H1 (cell line): ENCODE data around the gene CAPN7. TPM values are rescaled to one million over a fixed set of nuclear protein-coding genes. Genes with fewer than 3 reads are reported as not detected.

Experiments
- CTCF ChIA-PET: fragments of 300-600 bp; sonication (Branson Sonifier 250); formaldehyde crosslinking; loops from one replicate; lab custom pipeline; 2021; ENCODE audit not compliant: partially characterized antibody; lab: Charles Lee
- POLR2A ChIA-PET: fragments of 300-600 bp; sonication (Branson Sonifier 250); formaldehyde crosslinking; loops from one replicate; lab custom pipeline; 2021; ENCODE audit warnings: inconsistent platforms; ENCODE audit not compliant: partially characterized antibody; lab: Charles Lee
- DNase-seq, 2 experiments: peaks; one replicate each; pipeline versions ENCODE4 v3.0.0 to v3.0.0-alpha.2; 2010 to 2022; ENCODE audit warnings: low spot score in 2 of 2, low read depth in 1 of 2, mixed read lengths in 1 of 2
- FAIRE-seq: peaks from 2 replicates; lab custom pipeline; 2011; peaks lifted over from hg19 to GRCh38; lab: Jason Lieb, UNC
- H2AFZ ChIP-seq: 2 replicates; pipeline ENCODE4 v1.8.1; 2012; ENCODE audit warnings: low read length, inconsistent platforms
- H2AK5ac ChIP-seq: 2 replicates; pipeline ENCODE4 v1.6.1; 2013; ENCODE audit warnings: low read depth, low read length
- H2BK120ac ChIP-seq: replicated peaks from 2 replicates; pipeline ENCODE3; 2013; ENCODE audit warnings: low read depth, low read length, inconsistent platforms
- H2BK12ac ChIP-seq: 2 replicates; pipeline ENCODE4 v1.6.1; 2013; ENCODE audit warnings: low read depth, low read length
- H2BK15ac ChIP-seq: 2 replicates; pipeline ENCODE4 v1.6.1; 2013; ENCODE audit warnings: low read length
- H2BK20ac ChIP-seq: 2 replicates; pipeline ENCODE4 v1.6.1; 2013; ENCODE audit warnings: low read length
- H2BK5ac ChIP-seq: 2 replicates; pipeline ENCODE4 v1.6.1; 2013; ENCODE audit warnings: low read depth, low read length
- H3K14ac ChIP-seq: 2 replicates; pipeline ENCODE4 v1.6.1; 2013; ENCODE audit warnings: inconsistent platforms; ENCODE audit not compliant: insufficient read length
- H3K18ac ChIP-seq: 2 replicates; pipeline ENCODE4 v1.6.1; 2013; ENCODE audit warnings: low read length; ENCODE audit errors: extremely low read depth
- H3K23ac ChIP-seq: 2 replicates; pipeline ENCODE4 v1.6.1; 2013; ENCODE audit warnings: inconsistent platforms; ENCODE audit not compliant: insufficient read length
- H3K23me2 ChIP-seq: 2 replicates; pipeline ENCODE4 v1.6.1; 2013; ENCODE audit warnings: low read depth, low read length
- H3K27ac ChIP-seq: 2 replicates; pipeline ENCODE4 v1.6.1; 2011; ENCODE audit warnings: low read depth, low read length, inconsistent platforms
- H3K27me3 ChIP-seq, 4 experiments: replicated peaks in 1 of 4; 1 replicate in 1 of 4; 2 replicates in 3 of 4; pipeline versions ENCODE4 v1.6.1 to v1.8.1; 2011 to 2013; ENCODE audit warnings: low read length in 3 of 4, mild to moderate bottlenecking in 3 of 4, inconsistent platforms in 2 of 4, mixed read lengths in 2 of 4, moderate library complexity in 1 of 4; ENCODE audit not compliant: control insufficient read depth in 3 of 4, insufficient read depth in 3 of 4; ENCODE audit errors: extremely low read depth in 1 of 4
- H3K36me3 ChIP-seq, 4 experiments: 2 replicates each; pipeline versions ENCODE4 v1.6.1 to v1.8.1; 2011 to 2013; ENCODE audit warnings: mild to moderate bottlenecking in 4 of 4, low read length in 3 of 4, moderate library complexity in 2 of 4, control low read depth in 1 of 4, inconsistent platforms in 1 of 4; ENCODE audit not compliant: insufficient read depth in 4 of 4, control insufficient read depth in 2 of 4
- H3K4ac ChIP-seq: replicated peaks from 2 replicates; pipeline ENCODE3; 2013; ENCODE audit warnings: low read length, low read depth, mixed read lengths, inconsistent platforms; ENCODE audit not compliant: insufficient read length
- H3K4me1 ChIP-seq, 4 experiments: replicated peaks in 1 of 4; 1 replicate in 1 of 4; 2 replicates in 3 of 4; pipeline versions ENCODE4 v1.6.1 to v1.8.1; 2011 to 2013; ENCODE audit warnings: low read length in 3 of 4, inconsistent platforms in 2 of 4, mixed read lengths in 1 of 4; ENCODE audit not compliant: insufficient read depth in 4 of 4, control insufficient read depth in 3 of 4
- H3K4me2 ChIP-seq, 2 experiments: 2 replicates each; pipeline versions ENCODE4 v1.6.1 to v1.8.1; 2011 to 2013; ENCODE audit warnings: low read depth in 2 of 2, low read length in 2 of 2, control low read depth in 1 of 2, inconsistent platforms in 1 of 2, mild to moderate bottlenecking in 1 of 2; ENCODE audit not compliant: insufficient read depth in 1 of 2
- H3K4me3 ChIP-seq, 4 experiments: fragments of 200-600, 300-600 bp in 1 of 4; sonication (generic), shearing (Covaris generic), sonication (Bioruptor Twin) in 1 of 4; 2 replicates each; pipeline versions ENCODE4 v1.5.1 to v1.8.1; 2011 to 2016; ENCODE audit warnings: low read length in 4 of 4, low read depth in 3 of 4, control low read depth in 2 of 4, inconsistent platforms in 2 of 4, mild to moderate bottlenecking in 2 of 4, mixed read lengths in 1 of 4, moderate library complexity in 1 of 4; ENCODE audit not compliant: insufficient read depth in 2 of 4; ENCODE audit errors: extremely low read depth in 1 of 4
- H3K56ac ChIP-seq: replicated peaks from 2 replicates; pipeline ENCODE3; 2013; ENCODE audit warnings: low read depth, mild to moderate bottlenecking, mixed read lengths, low read length, inconsistent platforms; ENCODE audit not compliant: insufficient read length
- H3K79me1 ChIP-seq: 2 replicates; pipeline ENCODE4 v1.6.1; 2013; ENCODE audit warnings: low read depth, low read length, control low read depth
- H3K79me2 ChIP-seq, 2 experiments: 2 replicates each; pipeline versions ENCODE4 v1.6.1 to v1.8.1; 2012 to 2013; ENCODE audit warnings: low read length in 2 of 2, mild to moderate bottlenecking in 2 of 2, inconsistent platforms in 1 of 2; ENCODE audit not compliant: insufficient read depth in 2 of 2, control insufficient read depth in 1 of 2
- H3K9ac ChIP-seq, 4 experiments: replicated peaks in 1 of 4; 1 replicate in 1 of 4; 2 replicates in 3 of 4; pipeline versions ENCODE4 v1.6.1 to v1.8.1; 2011 to 2013; ENCODE audit warnings: low read depth in 3 of 4, low read length in 3 of 4, control low read depth in 2 of 4, mild to moderate bottlenecking in 2 of 4, moderate library complexity in 2 of 4, inconsistent platforms in 1 of 4; ENCODE audit errors: extremely low read depth in 1 of 4
- H3K9me3 ChIP-seq, 2 experiments: 2 replicates each; pipeline versions ENCODE4 v1.6.1 to v1.8.1; 2012 to 2013; ENCODE audit warnings: mild to moderate bottlenecking in 2 of 2, moderate library complexity in 2 of 2, control low read depth in 1 of 2, inconsistent platforms in 1 of 2, low read depth in 1 of 2, low read length in 1 of 2, mixed read lengths in 1 of 2; ENCODE audit not compliant: insufficient read depth in 2 of 2
- H4K20me1 ChIP-seq, 2 experiments: replicated peaks in 1 of 2; 2 replicates each; pipeline versions ENCODE3 to v1.8.1; 2011 to 2013; ENCODE audit warnings: inconsistent platforms in 2 of 2, low read length in 2 of 2, mild to moderate bottlenecking in 1 of 2; ENCODE audit not compliant: insufficient read depth in 2 of 2, control insufficient read depth in 1 of 2
- H4K5ac ChIP-seq: 2 replicates; pipeline ENCODE4 v1.6.1; 2013; ENCODE audit warnings: low read length, low read depth, mixed read lengths, inconsistent platforms; ENCODE audit not compliant: insufficient read length
- H4K8ac ChIP-seq: 2 replicates; pipeline ENCODE4 v1.8.0; 2013; ENCODE audit warnings: mild to moderate bottlenecking, moderate library complexity, low read length, inconsistent platforms; ENCODE audit not compliant: insufficient read depth; ENCODE audit errors: extremely low read depth
- H4K91ac ChIP-seq: replicated peaks from 2 replicates; pipeline ENCODE3; 2013; ENCODE audit warnings: low read length, mixed read lengths, inconsistent platforms; ENCODE audit not compliant: insufficient read length
- JUN ChIP-seq: IDR thresholded peaks from 2 replicates; pipeline ENCODE4 v1.6.1; 2011; ENCODE audit warnings: low read depth, mild to moderate bottlenecking, improper control_type of control experiment, low read length
- NANOG ChIP-seq: IDR thresholded peaks from 2 replicates; pipeline ENCODE4 v1.6.1; 2011; ENCODE audit warnings: low read length, low read depth, mild to moderate bottlenecking, inconsistent platforms; ENCODE audit not compliant: insufficient read depth, poor library complexity, severe bottlenecking
- SIN3A ChIP-seq, 2 experiments: IDR thresholded peaks in 1 of 2; conservative IDR thresholded peaks in 1 of 2; 2 replicates each; pipeline ENCODE4 v1.6.1; 2011 to 2012; ENCODE audit warnings: low read length in 2 of 2, improper control_type of control experiment in 1 of 2, low read depth in 1 of 2, mild to moderate bottlenecking in 1 of 2
- TEAD4 ChIP-seq: IDR thresholded peaks from 2 replicates; pipeline ENCODE4 v1.6.1; 2012; ENCODE audit warnings: low read depth, low read length, inconsistent platforms, mixed read lengths
- WGBS, 2 experiments: shearing (Covaris generic) in 1 of 2; methylation state at CpG; one replicate each; pipeline versions ENCODE4 v1.1.6 to v1.1.7; 2013 to 2015; ENCODE audit warnings: low lambda C conversion rate in 2 of 2, mixed read lengths in 2 of 2, inconsistent platforms in 1 of 2, low coverage in 1 of 2, missing lambda C conversion rate in 1 of 2; ENCODE audit not compliant: insufficient replicate concordance in 2 of 2, insufficient coverage in 1 of 2, insufficient read length in 1 of 2; ENCODE audit errors: extremely low coverage in 1 of 2, missing lambda C conversion rate in 1 of 2; 5-methylcytosine and 5-hydroxymethylcytosine counted together
- polyA plus RNA-seq, 7 experiments: library from polyadenylated mRNA; depleted of rRNA in 3 of 7; stranded (reverse) in 5 of 7; unstranded in 2 of 7; fragments of >200 nt in 5 of 7; fragments of 200-250 nt in 2 of 7; gene quantifications; 1 replicate in 5 of 7; 2 replicates in 1 of 7; 4 replicates in 1 of 7; pipeline versions ENCODE4 v1.2.1 to v1.2.3, GENCODE V29; 2011 to 2013; ENCODE audit warnings: missing spikeins in 2 of 7, mixed read lengths in 2 of 7
- total RNA-seq: library from RNA; stranded (reverse); fragmentation: NEBNext Ultra II Directional; extraction: Animal tissue kit (Norgen Biotek cat#: 25700); gene quantifications from 2 replicates; pipeline ENCODE4 v1.2.1, GENCODE V29; 2021
- TF ChIP-seq, protein P1 (sequence below), 3 experiments: IDR thresholded peaks; 1 replicate in 2 of 3; 2 replicates in 1 of 3; pipeline versions ENCODE4 v1.5.1 to v1.6.1; 2011; ENCODE audit warnings: low read length in 3 of 3, mild to moderate bottlenecking in 3 of 3, inconsistent platforms in 2 of 3, low read depth in 1 of 3, moderate library complexity in 1 of 3; ENCODE audit not compliant: insufficient read depth in 1 of 3; ENCODE audit errors: control extremely low read depth in 1 of 3

Gene CAPN7
- total and polyA plus RNA-seq, 2 of the 8 experiments (the other 6 are each of a cell fraction or from before 2014, with no cell fraction given), result 5.3 to 13.2 TPM

DNA sequence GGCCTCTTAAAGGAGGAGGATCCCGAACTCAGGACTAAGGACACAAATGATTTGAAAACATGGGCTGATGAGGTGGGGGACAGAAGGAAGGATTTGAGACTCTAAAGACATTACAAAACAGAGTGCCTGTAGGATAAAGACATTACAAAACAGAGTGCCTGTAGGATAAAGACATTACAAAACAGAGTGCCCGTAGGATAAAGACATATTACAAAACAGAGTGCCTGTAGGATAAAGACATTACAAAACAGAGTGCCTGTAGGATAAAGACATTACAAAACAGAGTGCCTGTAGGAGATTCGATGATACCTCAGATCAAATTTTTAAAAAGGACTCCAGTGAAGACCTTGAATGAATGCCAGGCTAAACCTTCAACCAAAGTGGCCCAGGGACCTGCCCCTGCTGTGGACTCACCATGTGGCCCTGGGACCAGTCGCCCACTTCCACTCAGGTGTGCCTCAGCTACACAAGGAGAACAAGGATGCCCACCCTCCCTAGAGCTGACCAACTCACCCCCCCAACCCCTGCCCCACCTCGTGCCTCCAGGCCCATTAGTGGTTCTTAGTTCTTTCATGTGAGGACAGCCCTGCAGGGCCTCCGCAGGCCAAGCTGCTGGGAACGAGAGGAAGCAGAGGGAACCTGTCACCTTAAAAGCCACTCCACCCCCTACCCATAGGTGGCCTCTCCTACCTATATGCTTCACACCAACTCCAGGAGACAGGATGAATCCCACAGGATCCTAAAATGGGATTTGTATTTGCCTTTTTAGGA is 66.6 kb downstream of the CAPN7 start:
- Histone ChIP-seq H3K4me2 (no peak overlapping the region), H4K5ac (no peak overlapping the region), H3K23ac (no peak overlapping the region), H3K9ac (no peak overlapping the region), H2BK20ac (no peak overlapping the region), H3K27me3 (no peaks in the 10 kb centered on the region), H3K79me1 (no peaks in the 10 kb centered on the region; the same call in 1 of the 2 replicates), H4K91ac (no peak overlapping the region), H2BK12ac (no peak overlapping the region), H3K9me3 (no peaks in the 10 kb centered on the region), H3K23me2 (no peaks in the 10 kb centered on the region), H3K79me2 (no peaks in the 10 kb centered on the region), H3K18ac (no peak overlapping the region), H4K8ac (no peak overlapping the region), H2BK5ac (no peak overlapping the region), H2BK15ac (no peak overlapping the region), H3K56ac (no peak overlapping the region), H2AFZ (no peak overlapping the region), H3K36me3 (no peaks in the 10 kb centered on the region), H3K14ac (no peak overlapping the region), H3K4me3 (no peak overlapping the region), H2BK120ac (no peak overlapping the region), H2AK5ac (no peak overlapping the region), H4K20me1 (peaks cover 2 to 3% of the 10 kb centered on the region in 2 experiments), H3K4ac (no peak overlapping the region), H3K4me1 (peaks cover 0 to 3% (median 0%) of the 10 kb centered on the region in 4 experiments; a peak in 2 of 7 replicates), H3K27ac (no peak overlapping the region; the same call in 1 of the 2 replicates)
- no peak for FAIRE-seq
- CTCF ChIA-PET, result interaction anchor here (0.6 to 15.5 kb wide), 11 partner anchors 11 to 196 kb away, joined by 3 to 227 read pairs (median 4); partner anchors contain the start of gene SH3BP5
- DNase-seq, result no peak
- WGBS, 2 experiments, result 79% methylated on average over 7 of the region's 7 CpGs; no CpG with 5 or more reads in 1 of the 2 experiments
- POLR2A ChIA-PET, result interaction anchor here (1.0 kb wide), 1 partner anchor 60 kb away, joined by 3 read pairs; the partner anchor contains the start of gene SH3BP5
- TF ChIP-seq JUN (no peak), SIN3A (conservative IDR thresholded peaks at IDR 0.05 in 1 of 2, IDR thresholded peaks at IDR 0.05 in 1 of 2; ENCODE audit: low read depth in 1 of 2, low read length in 2 of 2) (no peak), TEAD4 (no peak), NANOG (no peak)
- TF ChIP-seq, protein P1, sequence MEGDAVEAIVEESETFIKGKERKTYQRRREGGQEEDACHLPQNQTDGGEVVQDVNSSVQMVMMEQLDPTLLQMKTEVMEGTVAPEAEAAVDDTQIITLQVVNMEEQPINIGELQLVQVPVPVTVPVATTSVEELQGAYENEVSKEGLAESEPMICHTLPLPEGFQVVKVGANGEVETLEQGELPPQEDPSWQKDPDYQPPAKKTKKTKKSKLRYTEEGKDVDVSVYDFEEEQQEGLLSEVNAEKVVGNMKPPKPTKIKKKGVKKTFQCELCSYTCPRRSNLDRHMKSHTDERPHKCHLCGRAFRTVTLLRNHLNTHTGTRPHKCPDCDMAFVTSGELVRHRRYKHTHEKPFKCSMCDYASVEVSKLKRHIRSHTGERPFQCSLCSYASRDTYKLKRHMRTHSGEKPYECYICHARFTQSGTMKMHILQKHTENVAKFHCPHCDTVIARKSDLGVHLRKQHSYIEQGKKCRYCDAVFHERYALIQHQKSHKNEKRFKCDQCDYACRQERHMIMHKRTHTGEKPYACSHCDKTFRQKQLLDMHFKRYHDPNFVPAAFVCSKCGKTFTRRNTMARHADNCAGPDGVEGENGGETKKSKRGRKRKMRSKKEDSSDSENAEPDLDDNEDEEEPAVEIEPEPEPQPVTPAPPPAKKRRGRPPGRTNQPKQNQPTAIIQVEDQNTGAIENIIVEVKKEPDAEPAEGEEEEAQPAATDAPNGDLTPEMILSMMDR (IDR thresholded peaks at IDR 0.05; ENCODE audit: control extremely low read depth in 1 of 3, insufficient read depth in 1 of 3, low read depth in 1 of 3, low read length in 3 of 3), result peak; percentile 28 to 50 (median 39)
